H1 (cell line): ENCODE results near the gene ATP1A1. TPM values are rescaled to one million over a fixed set of nuclear protein-coding genes. Genes with fewer than 3 reads are reported as not detected.

Source experiments
- BACH1 ChIP-seq: IDR thresholded peaks from 2 replicates; pipeline ENCODE4 v1.6.1; 2012; ENCODE audit warnings: low read length, improper control_type of control experiment
- CTBP2 ChIP-seq: IDR thresholded peaks from 2 replicates; pipeline ENCODE4 v1.7.0; 2011; ENCODE audit warnings: borderline replicate concordance, mild to moderate bottlenecking, moderate library complexity, mixed read lengths, low read length; ENCODE audit not compliant: insufficient read depth, insufficient read length
- EGR1 ChIP-seq: IDR thresholded peaks from 2 replicates; pipeline ENCODE4 v1.6.1; 2011; ENCODE audit warnings: low read depth, low read length, borderline replicate concordance
- KDM4A ChIP-seq: IDR thresholded peaks from one replicate; pipeline ENCODE4 v1.7.1; 2012; ENCODE audit warnings: low read depth, mild to moderate bottlenecking, moderate library complexity, low read length, inconsistent platforms; ENCODE audit not compliant: severe bottlenecking
- MAFK ChIP-seq: IDR thresholded peaks from 2 replicates; pipeline ENCODE4 v1.6.1; 2012; ENCODE audit warnings: low read depth, mild to moderate bottlenecking, improper control_type of control experiment, low read length
- NRF1 ChIP-seq: IDR thresholded peaks from 2 replicates; pipeline ENCODE4 v1.6.1; 2011; ENCODE audit warnings: mild to moderate bottlenecking, low read depth, low read length, improper control_type of control experiment
- SP2 ChIP-seq: IDR thresholded peaks from 2 replicates; pipeline ENCODE4 v1.6.1; 2012; ENCODE audit warnings: mild to moderate bottlenecking, low read length, inconsistent platforms
- polyA plus RNA-seq, 7 experiments: library from polyadenylated mRNA; depleted of rRNA in 3 of 7; stranded (reverse) in 5 of 7; unstranded in 2 of 7; fragments of >200 nt in 5 of 7; fragments of 200-250 nt in 2 of 7; gene quantifications; 1 replicate in 5 of 7; 2 replicates in 1 of 7; 4 replicates in 1 of 7; pipeline versions ENCODE4 v1.2.1 to v1.2.3, GENCODE V29; 2011 to 2013; ENCODE audit warnings: missing spikeins in 2 of 7, mixed read lengths in 2 of 7
- total RNA-seq: library from RNA; stranded (reverse); fragmentation: NEBNext Ultra II Directional; extraction: Animal tissue kit (Norgen Biotek cat#: 25700); gene quantifications from 2 replicates; pipeline ENCODE4 v1.2.1, GENCODE V29; 2021
- TF ChIP-seq, protein P1 (sequence below): fragments of 300-600 bp; sonication (generic); IDR thresholded peaks from 2 replicates; pipeline ENCODE4 v1.7.1; 2012; ENCODE audit warnings: low read length, moderate library complexity, mild to moderate bottlenecking, inconsistent platforms; ENCODE audit not compliant: insufficient replicate concordance

ATP1A1 gene
- total and polyA plus RNA-seq, 2 of the 8 experiments (the other 6 are each of a cell fraction or from before 2014, with no cell fraction given) = 222 to 325 TPM

DNA sequence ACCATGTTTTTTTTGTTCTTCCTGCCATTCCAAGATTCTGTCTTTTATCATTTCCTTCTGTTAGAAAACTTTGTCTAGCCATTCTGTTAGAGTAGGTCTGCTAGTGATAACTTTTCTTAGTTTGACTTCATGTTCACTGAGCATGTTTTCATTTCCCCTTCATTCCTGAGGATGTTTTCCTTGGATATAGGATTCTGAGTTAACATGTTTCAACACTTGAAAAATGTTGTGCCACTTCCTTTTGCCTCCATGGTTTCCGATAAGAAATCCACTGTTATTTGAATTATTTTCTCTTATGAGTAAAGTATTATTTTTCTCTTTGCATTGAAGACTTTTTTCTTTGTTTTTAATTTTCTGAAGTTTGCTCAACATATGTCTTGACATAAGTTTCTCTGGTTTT lies 66.7 kb downstream of the ATP1A1 start (continued):
- TF ChIP-seq, protein P1, sequence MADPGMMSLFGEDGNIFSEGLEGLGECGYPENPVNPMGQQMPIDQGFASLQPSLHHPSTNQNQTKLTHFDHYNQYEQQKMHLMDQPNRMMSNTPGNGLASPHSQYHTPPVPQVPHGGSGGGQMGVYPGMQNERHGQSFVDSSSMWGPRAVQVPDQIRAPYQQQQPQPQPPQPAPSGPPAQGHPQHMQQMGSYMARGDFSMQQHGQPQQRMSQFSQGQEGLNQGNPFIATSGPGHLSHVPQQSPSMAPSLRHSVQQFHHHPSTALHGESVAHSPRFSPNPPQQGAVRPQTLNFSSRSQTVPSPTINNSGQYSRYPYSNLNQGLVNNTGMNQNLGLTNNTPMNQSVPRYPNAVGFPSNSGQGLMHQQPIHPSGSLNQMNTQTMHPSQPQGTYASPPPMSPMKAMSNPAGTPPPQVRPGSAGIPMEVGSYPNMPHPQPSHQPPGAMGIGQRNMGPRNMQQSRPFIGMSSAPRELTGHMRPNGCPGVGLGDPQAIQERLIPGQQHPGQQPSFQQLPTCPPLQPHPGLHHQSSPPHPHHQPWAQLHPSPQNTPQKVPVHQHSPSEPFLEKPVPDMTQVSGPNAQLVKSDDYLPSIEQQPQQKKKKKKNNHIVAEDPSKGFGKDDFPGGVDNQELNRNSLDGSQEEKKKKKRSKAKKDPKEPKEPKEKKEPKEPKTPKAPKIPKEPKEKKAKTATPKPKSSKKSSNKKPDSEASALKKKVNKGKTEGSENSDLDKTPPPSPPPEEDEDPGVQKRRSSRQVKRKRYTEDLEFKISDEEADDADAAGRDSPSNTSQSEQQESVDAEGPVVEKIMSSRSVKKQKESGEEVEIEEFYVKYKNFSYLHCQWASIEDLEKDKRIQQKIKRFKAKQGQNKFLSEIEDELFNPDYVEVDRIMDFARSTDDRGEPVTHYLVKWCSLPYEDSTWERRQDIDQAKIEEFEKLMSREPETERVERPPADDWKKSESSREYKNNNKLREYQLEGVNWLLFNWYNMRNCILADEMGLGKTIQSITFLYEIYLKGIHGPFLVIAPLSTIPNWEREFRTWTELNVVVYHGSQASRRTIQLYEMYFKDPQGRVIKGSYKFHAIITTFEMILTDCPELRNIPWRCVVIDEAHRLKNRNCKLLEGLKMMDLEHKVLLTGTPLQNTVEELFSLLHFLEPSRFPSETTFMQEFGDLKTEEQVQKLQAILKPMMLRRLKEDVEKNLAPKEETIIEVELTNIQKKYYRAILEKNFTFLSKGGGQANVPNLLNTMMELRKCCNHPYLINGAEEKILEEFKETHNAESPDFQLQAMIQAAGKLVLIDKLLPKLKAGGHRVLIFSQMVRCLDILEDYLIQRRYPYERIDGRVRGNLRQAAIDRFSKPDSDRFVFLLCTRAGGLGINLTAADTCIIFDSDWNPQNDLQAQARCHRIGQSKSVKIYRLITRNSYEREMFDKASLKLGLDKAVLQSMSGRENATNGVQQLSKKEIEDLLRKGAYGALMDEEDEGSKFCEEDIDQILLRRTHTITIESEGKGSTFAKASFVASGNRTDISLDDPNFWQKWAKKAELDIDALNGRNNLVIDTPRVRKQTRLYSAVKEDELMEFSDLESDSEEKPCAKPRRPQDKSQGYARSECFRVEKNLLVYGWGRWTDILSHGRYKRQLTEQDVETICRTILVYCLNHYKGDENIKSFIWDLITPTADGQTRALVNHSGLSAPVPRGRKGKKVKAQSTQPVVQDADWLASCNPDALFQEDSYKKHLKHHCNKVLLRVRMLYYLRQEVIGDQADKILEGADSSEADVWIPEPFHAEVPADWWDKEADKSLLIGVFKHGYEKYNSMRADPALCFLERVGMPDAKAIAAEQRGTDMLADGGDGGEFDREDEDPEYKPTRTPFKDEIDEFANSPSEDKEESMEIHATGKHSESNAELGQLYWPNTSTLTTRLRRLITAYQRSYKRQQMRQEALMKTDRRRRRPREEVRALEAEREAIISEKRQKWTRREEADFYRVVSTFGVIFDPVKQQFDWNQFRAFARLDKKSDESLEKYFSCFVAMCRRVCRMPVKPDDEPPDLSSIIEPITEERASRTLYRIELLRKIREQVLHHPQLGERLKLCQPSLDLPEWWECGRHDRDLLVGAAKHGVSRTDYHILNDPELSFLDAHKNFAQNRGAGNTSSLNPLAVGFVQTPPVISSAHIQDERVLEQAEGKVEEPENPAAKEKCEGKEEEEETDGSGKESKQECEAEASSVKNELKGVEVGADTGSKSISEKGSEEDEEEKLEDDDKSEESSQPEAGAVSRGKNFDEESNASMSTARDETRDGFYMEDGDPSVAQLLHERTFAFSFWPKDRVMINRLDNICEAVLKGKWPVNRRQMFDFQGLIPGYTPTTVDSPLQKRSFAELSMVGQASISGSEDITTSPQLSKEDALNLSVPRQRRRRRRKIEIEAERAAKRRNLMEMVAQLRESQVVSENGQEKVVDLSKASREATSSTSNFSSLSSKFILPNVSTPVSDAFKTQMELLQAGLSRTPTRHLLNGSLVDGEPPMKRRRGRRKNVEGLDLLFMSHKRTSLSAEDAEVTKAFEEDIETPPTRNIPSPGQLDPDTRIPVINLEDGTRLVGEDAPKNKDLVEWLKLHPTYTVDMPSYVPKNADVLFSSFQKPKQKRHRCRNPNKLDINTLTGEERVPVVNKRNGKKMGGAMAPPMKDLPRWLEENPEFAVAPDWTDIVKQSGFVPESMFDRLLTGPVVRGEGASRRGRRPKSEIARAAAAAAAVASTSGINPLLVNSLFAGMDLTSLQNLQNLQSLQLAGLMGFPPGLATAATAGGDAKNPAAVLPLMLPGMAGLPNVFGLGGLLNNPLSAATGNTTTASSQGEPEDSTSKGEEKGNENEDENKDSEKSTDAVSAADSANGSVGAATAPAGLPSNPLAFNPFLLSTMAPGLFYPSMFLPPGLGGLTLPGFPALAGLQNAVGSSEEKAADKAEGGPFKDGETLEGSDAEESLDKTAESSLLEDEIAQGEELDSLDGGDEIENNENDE = no peak
- TF ChIP-seq KDM4A (no peak), CTBP2 (no peak), MAFK (no peak), SP2 (no peak), BACH1 (no peak), EGR1 (no peak), NRF1 (no peak)
